Uterus (tissue), 2 donors: Measurements from ENCODE around the gene WWP2.

Source experiments
- CTCF ChIP-seq, 4 experiments: fragments of 200-600 bp in 2 of 4; fragments of 450-650 bp in 2 of 4; sonication (generic) in 2 of 4; IDR thresholded peaks; one replicate each; pipeline ENCODE4 v1.5.1; 2016 to 2019; ENCODE audit warnings: antibody characterized with exemption in 4 of 4, mild to moderate bottlenecking in 2 of 4, moderate library complexity in 1 of 4
- POLR2A ChIP-seq, 2 donors: fragments of 450-650 bp; IDR thresholded peaks; one replicate each; pipeline ENCODE4 v1.6.1; 2016; ENCODE audit warnings: antibody characterized with exemption in 2 of 2, mild to moderate bottlenecking in 1 of 2, moderate library complexity in 1 of 2

- TF ChIP-seq CTCF (IDR thresholded peaks at IDR 0.05) (no peak), POLR2A (IDR thresholded peaks at IDR 0.05) (no peak)
Observed at GRCh38 chr16:69874271-69874670, 112.1 kb downstream of the WWP2 start.
